NCI-H524 (cell line): ENCODE data around the gene IL21R.

Experiments
- DNase-seq, 2 experiments: peaks; one replicate each; lab custom pipeline; 2025; lab: John Stamatoyannopoulos, UW

Gene IL21R

GRCh38 chr16:27401768-27402568 is at the start of gene IL21R:
Gene IL21R (plus strand): TSS chr16:27402174. CDS start chr16:27430072, 27,898 bp downstream.
- peak; percentile 59 to 69 for DNase-seq

GRCh38 chr16:27353853-27354252 is 48.1 kb upstream of the IL21R start:
- peak in 1 of 2 experiments; percentile 19 for DNase-seq

- DNase-seq: peak in 1 of 2 experiments; percentile 12
Observed at GRCh38 chr16:27355610-27356009, 46.4 kb upstream of the IL21R start.

- DNase-seq: no peak
Observed at GRCh38 chr16:27356794-27357193, 45.2 kb upstream of the IL21R start.

GRCh38 chr16:27359051-27359450 is 42.9 kb upstream of the IL21R start:
- DNase-seq: no peak

GRCh38 chr16:27359615-27360014 is 42.4 kb upstream of the IL21R start:
- DNase-seq: no peak

- DNase-seq: no peak
Observed at GRCh38 chr16:27361987-27362386, 40.0 kb upstream of the IL21R start.

GRCh38 chr16:27362570-27363245 is 39.3 kb upstream of the IL21R start:
- no peak for DNase-seq

- DNase-seq: no peak
Observed at GRCh38 chr16:27363246-27363632, 38.7 kb upstream of the IL21R start.

- DNase-seq: peak in 1 of 2 experiments; percentile 10
Observed at GRCh38 chr16:27363797-27364196, 38.2 kb upstream of the IL21R start.

- no peak for DNase-seq
Observed at GRCh38 chr16:27364493-27365141, 37.4 kb upstream of the IL21R start.

GRCh38 chr16:27365142-27366089 is 36.6 kb upstream of the IL21R start:
- no peak for DNase-seq

- DNase-seq: no peak
Observed at GRCh38 chr16:27366687-27367460, 35.1 kb upstream of the IL21R start.

- peak; percentile 61 to 86 for DNase-seq
Observed at GRCh38 chr16:27367461-27368357, 34.3 kb upstream of the IL21R start.

- no peak for DNase-seq
Observed at GRCh38 chr16:27368358-27368722, 33.6 kb upstream of the IL21R start.

- DNase-seq: no peak
Observed at GRCh38 chr16:27369806-27370205, 32.2 kb upstream of the IL21R start.

GRCh38 chr16:27370318-27370717 is 31.7 kb upstream of the IL21R start:
- no peak for DNase-seq

- no peak for DNase-seq
Observed at GRCh38 chr16:27373312-27373711, 28.7 kb upstream of the IL21R start.

- DNase-seq: no peak
Observed at GRCh38 chr16:27374221-27374803, 27.7 kb upstream of the IL21R start.
